Left lobe of liver (tissue), 2 donors: ENCODE results near the gene HIVEP3. TPM values are rescaled to one million over a fixed set of nuclear protein-coding genes. Genes with fewer than 3 reads are reported as not detected.
A peak's percentile ranks its signal among the peaks of the same experiment; 100 is the strongest.

Experiments
- ATAC-seq: fragments of 200-7000 bp; cut with Tn5 transposase; one replicate; pipeline ENCODE4 v1.9.1; 2020; ENCODE audit warnings: mild to moderate bottlenecking, moderate library complexity
- DNase-seq: peaks from one replicate; pipeline ENCODE4 v3.0.0-alpha.2; 2020; ENCODE audit warnings: low spot score
- total RNA-seq: library from RNA; stranded (reverse); gene quantifications from one replicate; pipeline ENCODE4 v1.2.1, GENCODE V29; 2021
- donor health status: DM: no; HTN: no; CAD: no; lungs with moderate emphysema.
- donor health status: DM: no; HTN: yes; CAD: no.

HIVEP3 gene
- total RNA-seq, 1 donor from 2014 or later = 2.6 TPM

- ATAC-seq (no peak), DNase-seq (no peak)
Measured at GRCh38 chr1:41466146-41466545, 452.6 kb downstream of the HIVEP3 start.

DNA sequence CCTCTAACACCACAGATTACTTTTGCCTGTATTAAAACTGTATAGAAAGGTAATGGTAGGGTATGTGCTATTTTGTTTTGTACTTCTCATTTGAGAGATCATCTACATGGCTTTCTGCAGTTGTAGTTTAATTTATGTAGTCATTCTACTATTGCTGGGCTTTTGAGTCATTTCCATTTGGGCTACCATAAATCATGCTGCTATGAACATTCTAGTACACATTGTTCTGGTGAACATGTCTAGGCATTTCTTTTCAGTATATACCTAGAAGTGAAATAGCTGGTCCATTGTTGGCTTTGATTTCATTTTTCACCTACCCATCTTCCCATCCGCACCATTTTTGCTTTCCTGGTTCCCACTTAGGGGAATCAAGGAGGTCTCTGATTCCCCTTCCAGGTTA, 453.0 kb downstream of the HIVEP3 start:
- DNase-seq (no peak), ATAC-seq (no peak)

- no peak for DNase-seq
- no peak for ATAC-seq
Measured at GRCh38 chr1:41464885-41465284, 453.8 kb downstream of the HIVEP3 start.

- no peak for DNase-seq
- ATAC-seq = no peak
Measured at GRCh38 chr1:41463516-41463915, 455.2 kb downstream of the HIVEP3 start.

DNA sequence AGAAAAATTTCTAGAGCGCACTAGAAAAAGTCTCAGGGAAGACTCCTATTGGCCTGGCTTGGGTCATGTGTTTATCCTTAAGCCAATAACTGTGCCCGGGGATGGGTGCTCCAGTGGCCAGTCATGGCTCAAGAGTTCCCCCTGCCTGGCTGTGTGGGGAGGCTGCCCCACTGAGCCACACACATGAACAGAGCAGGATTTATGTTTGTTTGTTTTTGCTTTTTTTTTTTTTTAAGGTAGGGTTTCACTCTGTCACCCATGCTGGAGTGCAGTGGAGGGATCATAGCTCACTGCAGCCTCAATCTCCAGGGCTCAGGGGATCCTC, 456.1 kb downstream of the HIVEP3 start:
- DNase-seq (no peak), ATAC-seq (no peak)

DNA sequence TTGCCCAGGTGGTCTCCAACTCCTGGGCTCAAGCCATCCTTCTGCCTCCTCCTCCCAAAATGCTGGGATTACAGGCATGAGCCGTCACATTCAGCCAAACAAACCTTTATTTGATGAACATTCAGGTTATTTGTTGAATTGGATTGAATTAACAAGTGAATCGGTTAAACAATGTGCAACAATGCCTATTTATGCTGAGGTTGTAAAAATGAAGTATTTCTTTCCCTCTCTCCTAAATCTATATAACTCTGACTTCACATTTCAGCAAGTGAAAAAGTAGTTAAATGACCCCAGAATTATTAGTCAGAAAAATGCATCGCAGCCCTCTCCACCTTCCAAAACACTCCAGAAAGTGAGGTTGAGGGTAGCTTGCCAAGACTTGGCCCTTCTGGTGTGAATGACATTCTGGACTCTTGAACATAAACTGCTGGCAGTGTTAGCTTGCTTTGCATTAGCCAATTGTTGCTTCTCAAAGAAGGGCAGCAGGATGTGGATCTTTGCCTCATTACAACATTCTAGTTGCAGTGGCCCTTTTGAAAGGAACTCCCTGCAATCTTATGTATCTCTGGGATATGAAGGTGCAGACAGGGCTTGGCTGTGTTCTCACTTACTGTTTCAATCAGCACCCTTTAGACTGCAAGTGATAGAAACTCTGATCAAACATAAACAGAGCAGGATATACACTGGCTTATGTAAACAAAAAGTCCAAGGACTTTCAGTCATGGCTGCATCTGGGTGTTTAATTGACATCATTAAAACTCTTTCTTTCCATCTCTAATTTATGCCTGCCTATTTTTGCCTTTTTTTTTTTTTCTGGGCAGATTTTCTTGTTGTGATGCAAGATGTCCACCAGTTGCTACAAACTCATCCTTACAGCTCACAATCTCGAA, 456.7 kb downstream of the HIVEP3 start:
- DNase-seq (no peak), ATAC-seq (peak; percentile 67)

DNA sequence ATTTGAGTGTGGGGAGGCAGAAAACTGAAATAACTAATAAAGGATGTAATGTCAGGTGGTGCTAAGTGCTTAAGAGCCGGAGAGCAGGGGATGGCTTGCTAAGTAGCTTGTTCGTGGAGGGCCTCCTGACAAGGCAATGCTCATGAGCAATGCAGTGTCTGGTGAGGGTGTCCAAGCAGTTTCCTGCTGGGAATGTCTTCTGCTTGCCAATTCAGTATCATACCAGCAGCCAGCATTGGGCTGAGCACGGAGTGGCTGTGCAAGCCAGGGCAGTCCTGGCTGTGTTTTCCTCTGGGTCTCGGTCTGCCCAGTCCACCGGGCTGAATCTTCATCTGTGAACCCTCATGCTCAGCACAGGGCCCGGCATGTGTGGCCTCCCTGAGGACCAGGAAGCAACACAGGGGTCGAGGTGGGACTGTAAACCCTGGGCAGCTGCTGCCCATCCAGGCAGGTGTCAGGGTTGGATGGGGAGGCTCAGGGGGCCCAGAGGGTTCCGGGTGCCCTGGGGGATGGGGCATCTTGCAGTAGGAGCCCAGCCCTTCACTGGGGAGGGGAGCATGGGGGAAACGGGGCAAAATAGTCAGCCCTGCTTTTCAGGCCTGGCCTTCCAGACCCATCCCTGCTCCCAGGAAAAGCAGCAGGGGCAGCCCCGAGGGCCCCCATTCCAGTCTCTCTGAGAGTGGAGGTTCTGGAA, 461.7 kb downstream of the HIVEP3 start:
- no peak for DNase-seq
- ATAC-seq = no peak

Other genes starting within 250 kb of the HIVEP3 start
- gene GUCA2B, start 234.5 kb upstream of the HIVEP3 start, total RNA-seq = 0.53 TPM
- not detected for gene GUCA2A, start 245.8 kb upstream of the HIVEP3 start, total RNA-seq